Stimulated activated CD8-positive, alpha-beta memory T cell treated with anti-CD3 and anti-CD28 coated beads, Interleukin-4, amount 100 ng/mL, for 4 hours (primary cell): ENCODE data around the gene COL4A1.

ENCODE experiments used
- DNase-seq, 2 donors: peaks; one replicate each; pipeline ENCODE4 v3.0.0-alpha.2; 2020; ENCODE audit warnings: low read depth in 2 of 2, low spot score in 1 of 2

Gene COL4A1

DNA sequence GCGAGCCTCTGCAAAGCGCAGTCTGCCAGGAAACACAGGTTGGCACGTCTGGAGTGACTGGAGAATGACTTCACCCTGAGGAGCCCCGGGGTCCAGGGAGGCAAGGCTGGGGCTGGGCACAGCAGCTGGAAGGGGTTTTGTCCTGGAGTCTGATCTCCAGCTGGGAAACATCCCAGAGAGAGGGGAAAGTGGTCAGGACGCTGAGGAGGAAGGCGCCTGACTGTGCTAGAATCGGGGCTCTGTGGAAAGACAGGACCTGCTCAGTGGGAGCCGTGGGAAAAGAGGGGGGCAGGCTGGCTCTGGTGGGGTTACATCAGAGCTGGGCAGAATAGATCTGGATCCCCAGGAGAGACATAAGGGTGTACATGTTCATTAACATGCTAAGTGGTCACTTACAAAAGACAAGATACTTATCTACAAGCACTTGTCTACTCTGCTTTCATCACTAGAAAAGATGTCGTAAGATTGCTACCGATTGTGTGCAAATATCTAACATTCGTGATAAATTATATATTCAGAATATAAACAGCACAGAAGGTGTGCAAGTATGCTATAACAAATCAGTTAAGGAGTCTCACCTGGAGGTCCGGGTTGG, 106.6 kb downstream of the COL4A1 start:
- no peak for DNase-seq

DNA sequence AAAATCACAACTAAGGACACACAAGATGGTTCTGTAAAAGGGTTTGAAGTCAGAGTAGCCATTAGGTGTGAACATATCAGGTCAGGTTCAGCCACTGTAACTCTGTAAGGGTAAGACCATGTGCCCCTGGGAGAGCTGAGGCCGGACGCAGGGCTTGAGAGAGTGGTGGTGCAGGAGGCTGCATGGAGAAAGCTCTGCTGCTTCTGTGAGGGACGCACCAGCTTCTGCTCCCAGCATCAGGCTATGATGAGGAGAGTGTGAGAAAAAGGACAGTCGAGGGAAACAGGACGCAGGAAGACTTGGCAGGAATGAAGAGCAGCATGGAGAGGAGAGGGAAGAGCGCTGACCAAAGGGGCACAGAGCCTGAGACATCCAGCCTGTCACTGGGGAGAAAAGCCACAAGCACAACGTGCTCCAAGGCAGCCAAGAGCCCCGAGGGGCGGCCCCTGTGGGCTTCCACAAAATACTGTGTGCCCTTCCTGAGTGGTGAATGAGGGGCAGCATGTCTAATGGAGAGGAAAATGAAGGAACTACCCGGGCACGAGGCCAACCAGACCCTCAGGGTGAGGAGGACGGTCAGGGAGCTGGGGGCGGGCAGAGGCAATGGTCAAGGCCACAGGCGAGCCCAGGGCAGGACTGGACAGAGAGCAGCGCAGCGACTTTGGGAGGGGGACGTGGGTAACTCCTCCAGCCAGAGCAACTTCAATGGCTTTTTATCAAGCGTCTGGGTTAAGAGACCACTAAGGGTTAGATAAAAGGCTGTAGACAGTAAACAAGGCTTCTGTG, 107.7 kb downstream of the COL4A1 start:
- DNase-seq = no peak

DNA sequence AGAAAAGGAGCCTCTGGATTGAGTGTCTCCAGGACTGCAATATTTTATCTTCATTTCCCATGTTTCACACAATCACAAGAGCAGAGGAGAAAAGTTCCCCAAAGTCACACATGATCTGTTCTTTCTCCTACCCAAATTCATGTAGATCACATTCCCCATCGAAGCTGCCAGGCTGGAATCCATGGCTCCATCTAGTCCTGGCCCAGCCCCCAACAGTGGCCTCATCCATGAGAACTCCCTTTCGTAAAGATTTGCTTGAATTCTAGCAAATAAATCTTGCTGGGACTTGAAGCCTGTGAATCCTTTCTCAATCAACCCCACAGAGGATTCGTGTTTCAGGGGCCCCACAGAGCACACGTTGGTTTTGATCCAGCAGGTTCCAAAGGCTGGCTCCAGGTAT, 109.5 kb downstream of the COL4A1 start:
- DNase-seq = no peak

DNA sequence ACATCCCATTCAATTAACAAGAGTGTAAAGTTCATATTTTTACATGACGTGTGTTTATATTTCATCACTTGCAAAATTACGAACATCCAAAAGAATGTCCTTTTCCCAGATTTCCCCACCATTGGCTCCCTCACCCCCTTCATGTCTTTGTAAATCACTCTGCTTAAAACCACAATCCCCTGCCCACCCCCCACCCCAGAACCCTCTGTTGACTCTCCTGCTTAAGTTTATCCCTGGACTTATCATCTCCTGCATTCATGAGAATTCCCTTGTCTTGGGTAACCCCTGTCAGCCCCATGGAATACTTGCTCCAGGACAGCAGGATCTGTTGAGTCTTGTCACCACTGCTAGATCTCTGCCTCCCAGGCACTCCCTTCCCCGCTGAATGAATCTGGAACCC, 109.9 kb downstream of the COL4A1 start:
- no peak for DNase-seq

DNA sequence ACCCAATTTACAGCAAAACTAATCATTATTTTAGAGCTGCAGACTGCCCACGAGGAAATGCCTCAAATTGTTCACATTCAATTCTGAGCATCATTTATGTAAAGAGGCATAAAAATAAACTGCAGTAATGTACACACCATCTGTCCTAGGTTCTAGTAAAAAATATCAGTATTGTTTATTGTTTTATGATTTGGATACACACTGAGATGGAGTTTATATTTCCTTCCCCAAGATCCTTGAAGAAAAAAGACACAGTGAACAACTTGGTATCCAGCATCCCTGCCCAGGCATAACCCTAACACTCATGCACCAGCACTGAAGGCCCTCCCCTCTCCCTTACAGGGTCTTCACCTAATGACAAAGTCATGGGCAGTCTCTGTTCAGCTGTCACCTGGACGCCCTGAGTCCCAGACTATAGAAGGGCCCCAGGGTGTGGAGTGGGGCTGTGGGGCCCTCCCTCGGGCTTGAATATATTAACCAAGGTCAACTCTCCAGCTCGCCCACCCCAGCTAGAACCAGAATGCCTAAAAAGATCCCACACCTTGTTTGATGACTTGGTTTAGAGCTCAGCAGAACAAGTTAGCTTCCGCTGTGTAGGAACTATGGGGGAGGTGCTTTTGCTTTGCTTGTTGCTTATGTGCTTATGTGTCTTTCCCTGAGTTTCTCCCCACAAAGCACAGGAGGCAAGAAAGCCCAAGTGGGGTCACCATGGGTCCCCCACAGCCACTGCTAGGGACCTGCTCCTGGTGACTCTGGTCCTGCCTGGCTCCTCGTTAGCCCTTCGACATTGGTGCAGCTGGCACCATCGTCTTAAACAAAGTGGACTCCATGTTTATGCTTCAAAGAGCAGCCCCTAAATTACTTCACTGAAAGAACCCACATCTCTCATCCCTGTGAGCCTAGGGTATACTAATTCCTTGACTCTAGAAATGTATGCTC, 111.1 kb downstream of the COL4A1 start:
- DNase-seq = no peak

DNA sequence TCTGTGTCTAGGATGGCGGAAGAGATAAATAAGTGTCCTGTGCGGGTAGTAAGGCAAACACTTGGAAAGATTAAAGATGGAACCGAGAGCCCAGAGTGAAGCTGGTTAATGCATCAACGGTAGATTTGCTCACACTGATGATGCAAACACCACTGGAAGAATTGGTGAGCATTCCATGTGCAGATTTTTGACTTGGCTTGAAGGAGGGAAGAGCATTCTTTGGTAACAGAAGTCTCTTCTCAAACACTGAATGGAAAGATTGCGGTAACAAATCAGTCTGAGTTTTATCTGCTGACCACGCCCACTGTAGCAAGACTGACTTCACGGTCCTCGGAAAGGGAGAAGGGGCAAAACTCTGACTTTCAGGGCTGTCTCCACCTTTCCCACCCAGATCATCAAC, 112.5 kb downstream of the COL4A1 start:
- no peak for DNase-seq

DNA sequence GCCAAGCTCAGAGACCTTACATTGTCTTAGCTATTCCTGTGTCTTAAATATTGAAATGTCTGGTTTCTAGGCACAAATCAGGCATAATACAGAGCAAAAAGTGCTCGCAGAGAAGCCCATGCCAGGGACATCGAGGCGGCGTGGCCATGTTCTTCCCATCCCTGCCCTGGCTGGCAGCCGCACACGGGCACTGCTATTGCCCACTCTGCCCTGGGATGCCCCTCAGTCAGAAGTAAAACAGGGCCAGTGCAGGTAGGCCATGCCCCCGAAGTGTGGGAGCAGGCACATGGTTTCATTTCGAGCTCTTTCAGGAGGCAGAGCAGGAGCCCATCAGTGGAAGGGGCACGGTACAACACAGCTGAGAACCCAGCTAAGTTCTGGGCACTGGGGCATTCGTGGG, 113.5 kb downstream of the COL4A1 start:
- no peak for DNase-seq

DNA sequence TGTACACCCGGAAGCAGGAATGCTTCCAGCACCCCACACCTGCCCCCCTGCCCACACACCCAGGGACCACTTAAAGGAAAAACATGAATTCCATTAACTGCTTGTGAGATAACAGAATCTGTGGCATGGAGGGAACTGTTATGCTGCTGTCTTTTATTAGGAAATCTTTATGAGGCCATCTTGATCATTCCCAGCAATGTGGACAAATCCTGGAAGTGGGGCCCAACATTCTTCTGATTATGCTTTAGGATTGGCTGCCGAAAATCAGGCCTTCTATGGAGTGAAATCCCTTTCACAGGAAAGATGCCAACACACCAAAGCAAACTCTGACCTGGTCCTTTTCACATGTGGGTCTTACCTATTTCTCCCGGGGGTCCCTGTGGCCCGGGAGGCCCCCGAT, 114.5 kb downstream of the COL4A1 start:
- DNase-seq = no peak

DNA sequence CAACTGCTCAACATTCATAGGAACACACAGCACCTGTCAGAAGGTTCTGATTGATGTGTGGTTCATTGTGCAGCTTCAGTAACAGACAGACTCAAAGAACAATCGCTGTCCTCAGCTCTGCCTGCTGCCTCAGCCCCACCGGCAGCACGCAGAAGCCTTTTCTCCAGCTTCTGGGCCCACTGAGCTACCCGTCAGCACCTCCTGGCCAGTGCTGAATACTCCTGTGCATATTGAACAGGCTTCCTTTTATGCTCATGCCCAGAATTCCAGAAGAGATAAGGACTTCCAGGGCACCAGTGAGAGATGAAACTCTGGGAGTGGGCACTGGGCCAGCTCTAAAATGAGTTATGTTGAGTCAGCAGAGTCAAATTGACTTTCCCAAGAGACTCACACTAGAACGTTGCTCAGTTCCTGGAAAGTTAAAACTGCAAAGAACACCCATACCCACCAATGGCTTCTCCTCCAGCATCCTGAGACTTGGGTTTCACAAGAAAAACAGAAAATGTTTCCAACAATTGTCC, 119.3 kb downstream of the COL4A1 start:
- DNase-seq = no peak

DNA sequence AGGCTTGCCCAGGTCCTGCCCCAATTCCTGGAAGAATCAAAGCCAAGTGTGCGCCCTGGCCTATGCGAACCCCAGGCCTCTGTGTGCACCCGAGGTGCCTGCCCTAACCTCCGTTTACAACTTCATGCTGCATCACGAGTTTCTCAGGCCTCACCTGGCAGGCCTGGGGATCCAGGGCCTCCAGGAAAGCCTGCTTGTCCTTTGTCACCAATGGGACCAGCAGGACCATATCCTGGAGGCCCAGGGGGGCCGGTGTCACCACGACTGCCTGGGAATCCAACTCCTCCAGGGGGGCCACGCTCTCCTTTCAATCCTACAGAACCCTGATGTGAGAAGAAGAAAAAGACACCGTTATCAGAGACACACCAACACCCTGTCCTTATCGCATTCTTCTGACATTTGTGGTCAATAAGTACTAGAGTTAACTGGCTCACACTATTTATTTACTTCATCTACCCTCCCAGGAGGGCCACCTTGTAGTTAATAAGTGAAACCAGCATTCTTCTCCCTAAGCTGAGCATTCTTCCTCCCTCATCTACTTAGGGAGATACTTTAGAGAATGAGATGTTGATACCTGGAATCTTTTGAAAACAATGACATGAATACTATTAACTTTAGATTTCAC, 120.6 kb downstream of the COL4A1 start:
- no peak for DNase-seq

DNA sequence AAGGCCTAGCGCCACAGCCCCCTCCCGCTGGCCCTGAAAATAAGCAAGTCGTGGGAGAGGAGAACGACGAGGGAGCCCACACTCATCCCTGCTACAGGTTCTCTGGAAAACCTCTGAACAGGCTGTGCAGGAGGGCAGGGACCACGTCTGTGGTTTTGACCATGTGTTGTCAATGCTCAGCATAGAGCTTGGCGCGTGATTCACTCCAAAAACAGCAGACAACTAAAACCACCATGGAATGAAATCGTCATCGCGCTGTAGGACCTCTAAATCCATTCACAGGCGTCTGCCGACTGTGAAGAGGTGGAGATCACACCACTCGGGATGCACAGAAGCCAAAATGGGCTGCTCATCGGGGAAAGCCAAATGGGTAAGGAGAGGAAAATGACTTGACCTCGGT, 121.3 kb downstream of the COL4A1 start:
- DNase-seq = no peak

DNA sequence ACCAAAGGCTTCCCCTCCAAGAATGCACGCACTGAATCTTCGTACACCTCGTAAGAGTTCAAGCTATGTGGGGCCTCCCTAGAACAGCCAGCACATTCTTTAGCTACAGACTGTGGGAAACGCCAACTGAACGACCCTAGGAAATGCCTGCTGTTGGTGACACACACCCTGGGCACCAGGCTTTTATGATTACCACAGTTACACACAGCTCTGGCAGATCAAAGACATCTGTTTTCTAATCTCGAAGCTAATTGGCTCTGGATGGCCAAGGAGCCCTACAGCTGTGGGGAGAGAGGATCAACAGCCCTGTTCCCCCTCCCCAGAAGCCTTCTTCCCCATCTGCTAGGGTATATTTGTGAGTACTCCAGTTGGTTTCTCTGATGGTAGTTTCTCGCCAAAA, 123.0 kb downstream of the COL4A1 start:
- DNase-seq = no peak

DNA sequence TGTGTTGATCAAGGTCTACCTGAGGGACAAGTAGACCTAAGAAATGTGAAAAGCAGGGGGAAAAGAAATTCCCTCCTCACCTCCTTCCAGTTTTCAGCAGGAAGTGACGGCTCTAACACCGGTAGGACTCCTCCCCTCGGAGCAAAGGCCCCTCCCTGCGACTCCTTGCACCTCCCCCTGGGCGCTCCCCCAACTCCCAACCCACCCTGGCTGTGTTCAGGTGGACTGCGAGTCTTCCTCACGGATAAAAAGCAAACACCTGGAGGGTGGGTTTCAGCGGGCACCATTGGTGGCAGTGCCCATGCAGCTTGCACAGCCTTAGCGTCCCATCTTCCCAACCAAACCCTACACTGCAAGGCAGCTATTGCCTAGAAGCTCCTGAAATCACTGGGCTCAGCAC, 124.5 kb downstream of the COL4A1 start:
- no peak for DNase-seq

DNA sequence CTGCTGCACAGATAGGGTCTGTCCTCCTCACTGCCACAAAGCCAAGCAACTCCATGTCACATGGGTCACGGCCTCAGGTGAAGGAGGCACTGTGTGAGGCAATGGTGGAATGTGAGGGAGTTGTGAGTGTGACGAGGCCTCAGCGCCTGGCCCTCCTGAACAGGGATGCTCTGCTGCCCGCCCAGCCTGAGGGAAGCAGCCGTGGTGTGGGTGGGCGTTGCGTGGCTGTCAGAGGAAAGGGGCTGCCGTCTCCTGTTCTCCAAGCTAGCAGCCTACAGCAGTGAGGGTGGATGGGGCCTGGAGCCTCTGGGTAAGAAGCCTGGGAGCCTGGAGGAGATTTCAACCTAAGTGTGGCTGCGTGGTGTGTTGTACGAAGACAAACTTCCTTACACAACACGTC, 125.0 kb downstream of the COL4A1 start:
- DNase-seq = no peak

DNA sequence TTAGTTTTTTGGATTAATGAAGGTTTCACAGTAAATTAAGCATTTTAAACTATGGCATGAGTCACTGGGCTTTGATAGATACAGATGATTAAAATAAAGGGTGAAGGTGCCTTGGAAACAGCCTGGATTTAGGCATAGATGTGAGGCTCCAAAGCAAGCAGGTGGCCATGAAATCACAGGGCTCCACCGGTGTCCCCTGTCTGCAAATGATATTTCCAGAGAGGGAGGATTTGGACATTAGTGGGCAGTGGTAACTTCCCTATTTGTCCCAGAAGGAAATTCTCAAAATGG, 127.2 kb downstream of the COL4A1 start:
- no peak for DNase-seq

DNA sequence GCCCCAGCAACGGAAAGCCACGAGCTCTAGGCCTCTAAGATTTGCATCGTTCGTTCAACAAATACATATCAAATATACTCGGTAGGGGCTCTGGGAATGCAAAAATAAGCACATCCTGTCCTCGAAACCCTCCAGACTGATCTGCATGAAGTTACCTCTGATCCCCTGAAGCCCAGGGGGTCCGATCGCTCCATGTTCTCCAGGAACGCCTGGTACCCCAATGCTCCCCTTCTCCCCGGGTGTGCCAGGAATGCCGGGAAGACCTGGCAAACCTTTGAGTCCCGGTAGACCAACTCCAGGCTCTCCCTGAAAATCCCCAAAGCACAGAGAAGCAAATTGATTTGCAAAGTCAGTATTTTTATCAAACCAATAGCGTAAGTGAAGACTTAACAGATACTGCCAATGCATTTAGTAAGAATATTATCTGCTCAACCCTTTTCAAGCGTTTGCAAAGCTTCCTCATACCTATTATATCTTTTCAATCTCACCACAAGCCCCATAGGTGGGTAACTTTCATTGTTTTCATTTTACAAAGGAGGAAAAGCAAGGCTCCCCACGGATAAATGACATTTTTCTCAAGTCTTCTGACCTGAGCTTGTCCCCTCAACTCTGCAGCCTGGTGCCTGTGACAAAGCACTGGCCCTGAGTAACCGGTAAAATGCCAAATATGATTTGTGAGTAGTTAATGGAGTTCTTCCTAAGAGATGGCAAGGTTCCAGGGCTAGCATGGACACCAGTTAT, 127.7 kb downstream of the COL4A1 start:
- no peak for DNase-seq

DNA sequence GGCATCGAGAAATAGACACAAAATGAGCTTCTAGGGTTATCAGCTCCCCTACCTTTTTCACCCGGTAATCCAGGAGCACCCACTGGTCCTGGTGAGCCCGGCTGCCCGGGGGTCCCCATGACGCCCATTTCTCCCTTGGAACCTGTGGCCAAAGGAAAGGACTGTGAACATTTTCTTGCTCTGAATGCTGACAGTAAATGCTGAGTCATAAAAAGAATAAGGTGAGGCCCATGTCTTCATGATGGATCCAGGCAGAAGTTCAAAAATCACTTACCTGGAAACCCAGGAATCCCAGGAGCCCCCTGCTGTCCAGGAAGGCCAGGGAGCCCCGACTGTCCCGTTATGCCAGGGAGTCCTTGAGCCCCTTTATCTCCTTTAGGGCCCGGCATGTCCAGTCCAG, 129.2 kb downstream of the COL4A1 start:
- no peak for DNase-seq

DNA sequence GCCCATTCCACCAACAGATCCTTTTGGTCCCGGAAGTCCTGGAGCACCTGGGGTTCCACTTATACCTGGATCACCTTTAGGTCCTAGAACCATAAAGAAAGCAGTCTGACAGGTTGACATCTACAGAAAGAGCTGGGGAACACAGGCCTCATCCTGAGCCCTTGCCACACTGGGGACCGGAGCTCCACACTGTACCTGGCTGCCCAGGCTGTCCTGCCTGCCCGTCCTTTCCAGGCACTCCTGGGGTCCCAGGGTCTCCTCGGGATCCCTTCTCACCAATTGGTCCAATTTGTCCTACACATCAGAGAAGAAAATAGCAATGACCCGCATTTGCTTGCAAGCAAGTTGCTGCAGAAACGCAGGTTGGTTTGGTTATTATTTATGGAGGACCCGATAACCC, 130.5 kb downstream of the COL4A1 start:
- no peak for DNase-seq

DNA sequence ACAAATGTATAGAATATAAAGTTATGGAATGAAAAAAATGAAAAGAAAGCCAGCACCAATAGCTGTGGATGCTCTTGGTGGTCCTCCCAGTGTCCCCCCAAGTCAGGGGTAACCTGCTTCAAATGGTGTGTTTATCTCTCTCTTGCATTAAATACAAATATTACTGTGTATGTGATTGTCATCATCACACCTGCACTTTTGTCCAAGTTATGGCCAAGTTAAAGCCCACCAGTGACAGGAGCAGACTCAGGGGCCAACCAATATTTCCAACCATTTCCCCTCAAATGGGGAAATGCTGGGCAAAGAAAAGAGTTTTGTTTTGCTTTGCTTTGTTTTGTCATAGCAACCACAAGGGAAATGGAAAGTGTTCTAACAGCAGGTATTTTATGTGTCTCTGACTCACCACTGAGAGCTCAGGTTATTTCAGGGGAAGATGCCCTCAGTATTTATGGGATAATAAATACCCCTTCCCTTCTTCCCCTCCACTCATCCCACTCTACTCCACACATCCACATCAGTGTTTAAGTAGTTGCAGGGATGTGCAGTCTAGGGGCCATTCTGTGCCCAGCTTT, 133.6 kb downstream of the COL4A1 start:
- DNase-seq = no peak

DNA sequence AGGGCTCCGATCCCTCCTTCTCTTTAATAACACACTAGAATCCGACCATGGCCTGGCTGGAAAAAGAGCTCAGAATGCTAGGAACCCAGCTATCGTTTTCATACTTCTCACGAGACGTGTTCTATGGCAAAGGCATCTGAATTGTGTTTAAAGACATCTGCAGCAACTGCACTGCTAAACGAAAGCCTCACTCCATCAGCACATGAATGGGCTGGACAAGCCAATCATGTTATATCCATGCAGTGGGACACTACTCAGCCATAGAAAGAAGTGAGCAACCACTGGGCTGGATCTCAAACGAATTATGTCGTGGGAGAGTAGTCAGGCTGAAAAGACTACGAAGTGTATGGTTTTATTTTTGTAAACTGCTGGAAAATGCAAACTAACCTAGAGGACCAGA, 136.1 kb downstream of the COL4A1 start:
- no peak for DNase-seq
